Measurements from ENCODE around the gene PSD4. TPM values are rescaled to one million over a fixed set of nuclear protein-coding genes. Genes with fewer than 3 reads are reported as not detected.

The PSD4 gene
- total and polyA plus RNA-seq, 4 experiments from 2014 or later, result 11.9 to 101 (median 66.4) TPM

DNA sequence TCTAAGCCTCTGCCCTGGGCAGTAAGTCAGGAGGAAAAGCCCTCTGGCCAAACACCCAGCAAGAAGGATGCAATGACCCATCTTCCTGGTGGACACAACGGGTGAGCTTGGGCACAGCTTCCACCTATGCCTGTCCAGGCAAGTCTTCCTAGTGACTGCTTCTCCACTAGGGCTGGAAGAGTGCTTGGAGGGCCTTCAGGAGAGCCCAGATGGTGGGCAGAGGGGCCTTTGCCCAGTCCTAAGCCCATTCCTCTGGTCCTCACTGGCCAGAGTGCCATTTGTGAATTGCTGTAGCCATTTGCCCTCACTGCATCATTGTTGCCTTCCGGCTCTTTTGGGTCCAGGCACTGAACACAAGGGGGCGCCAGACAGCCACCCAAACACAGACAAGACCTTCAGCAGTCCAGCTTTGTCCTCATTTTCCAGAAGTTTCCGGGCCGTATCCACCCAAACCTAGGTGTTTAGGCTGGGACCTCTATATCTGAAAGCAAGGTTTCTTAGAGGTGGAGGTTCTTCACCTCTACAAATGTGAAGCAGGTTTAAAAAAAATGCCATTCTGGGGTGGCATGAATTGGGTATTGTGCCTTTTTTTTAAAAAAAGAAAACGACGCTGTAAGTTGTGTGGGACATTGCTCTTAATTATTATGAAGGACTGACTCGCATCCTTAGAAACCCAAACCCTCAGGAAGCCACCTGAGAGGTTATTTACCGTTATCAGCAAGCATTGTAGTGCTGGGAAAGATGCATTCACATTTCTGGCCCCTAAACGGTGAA is 75.4 kb downstream of the PSD4 start:
- no peaks in the 10 kb centered on the region for H3K36me3 Mint-ChIP-seq
- Histone ChIP-seq H3K36me3 (ENCODE audit: insufficient read depth, low read length) (no peaks in the 10 kb centered on the region), H3K4me3 (ENCODE audit: low read length in 2 of 2) (no peak overlapping the region), H3K27me3 (ENCODE audit: insufficient read depth, low read length) (no peaks in the 10 kb centered on the region), H3K9me3 (ENCODE audit: control insufficient read depth in 1 of 2, low read length in 2 of 2) (no peaks in the 10 kb centered on the region), H3K27ac (ENCODE audit: low read depth, low read length) (peak overlapping the region; percentile 6), H3K4me1 (ENCODE audit: insufficient read depth, low read length) (peaks cover 53% of the 10 kb centered on the region)
- ChIA-PET POLR2A (ENCODE audit: partially characterized antibody) (interaction anchor here (1.0 to 1.8 kb wide), 2 partner anchors 8 to 14 kb away, joined by 3 to 5 read pairs; no protein-coding TSS in a partner anchor), CTCF (ENCODE audit: partially characterized antibody) (interaction anchor here (0.5 to 8.0 kb wide), 32 partner anchors 7 to 364 kb away, joined by 3 to 90 read pairs (median 4); partner anchors contain the start of gene PSD4)
- no peaks in the 10 kb centered on the region for H3K9me3 Mint-ChIP-seq
- H3K27ac Mint-ChIP-seq, result peak overlapping the region in 5 of 7 donors; percentile 62 to 80 (median 70)
- intact Hi-C loops (cut with micrococcal nuclease), result loop anchor here (1.0 kb wide), 3 partner anchors 45 to 121 kb away; no protein-coding TSS in a partner anchor
- peak overlapping the region in 2 of 8 donors; percentile 43 to 45 for H3K4me3 Mint-ChIP-seq
- H3K27me3 Mint-ChIP-seq, result no peaks in the 10 kb centered on the region
- H3K4me1 Mint-ChIP-seq, result peaks cover 42 to 57% (median 49%) of the 10 kb centered on the region in 4 donors
- DNase-seq, result peak; percentile 72 to 79 (median 74)

- H3K27me3 Mint-ChIP-seq, result no peaks in the 10 kb centered on the region
- H3K27me3 ChIP-seq (ENCODE audit: insufficient read depth, low read length), result no peaks in the 10 kb centered on the region
- peaks cover 57 to 76% (median 67%) of the 10 kb centered on the region in 4 donors for H3K4me1 Mint-ChIP-seq
- no peaks in the 10 kb centered on the region for H3K36me3 ChIP-seq (ENCODE audit: insufficient read depth, low read length)
- ChIA-PET CTCF (ENCODE audit: partially characterized antibody) (interaction anchor here (0.8 to 8.0 kb wide), 11 partner anchors 9 to 139 kb away, joined by 3 to 90 read pairs (median 5); no protein-coding TSS in a partner anchor), POLR2A (ENCODE audit: partially characterized antibody) (interaction anchor here (0.8 to 1.6 kb wide), 3 partner anchors 16 to 77 kb away, joined by 3 to 10 read pairs (median 6); partner anchors contain the start of gene PSD4)
- intact Hi-C loops (cut with micrococcal nuclease), result loop anchor here (5.0 kb wide), 1 partner anchor 141 kb away; no protein-coding TSS in a partner anchor
- peak overlapping the region in 7 of 8 donors; percentile 52 to 76 (median 66) for H3K4me3 Mint-ChIP-seq
- H3K9me3 Mint-ChIP-seq, result no peaks in the 10 kb centered on the region
- H3K4me1 ChIP-seq (ENCODE audit: insufficient read depth, low read length), result peaks cover 70% of the 10 kb centered on the region
- DNase-seq, result peak; percentile 20 to 53 (median 25)
- H3K27ac Mint-ChIP-seq, result peak overlapping the region; percentile 74 to 96 (median 89)
- peaks cover 2 to 6% of the 10 kb centered on the region in 2 donors for H3K36me3 Mint-ChIP-seq
- H3K9me3 ChIP-seq (ENCODE audit: control insufficient read depth in 1 of 2, low read length in 2 of 2), result no peaks in the 10 kb centered on the region
- no peak overlapping the region for H3K4me3 ChIP-seq (ENCODE audit: low read length in 2 of 2)
- H3K27ac ChIP-seq (ENCODE audit: low read depth, low read length), result peak overlapping the region; percentile 33
Measured at GRCh38 chr2:113251118-113251517, 77.3 kb downstream of the PSD4 start.

DNA sequence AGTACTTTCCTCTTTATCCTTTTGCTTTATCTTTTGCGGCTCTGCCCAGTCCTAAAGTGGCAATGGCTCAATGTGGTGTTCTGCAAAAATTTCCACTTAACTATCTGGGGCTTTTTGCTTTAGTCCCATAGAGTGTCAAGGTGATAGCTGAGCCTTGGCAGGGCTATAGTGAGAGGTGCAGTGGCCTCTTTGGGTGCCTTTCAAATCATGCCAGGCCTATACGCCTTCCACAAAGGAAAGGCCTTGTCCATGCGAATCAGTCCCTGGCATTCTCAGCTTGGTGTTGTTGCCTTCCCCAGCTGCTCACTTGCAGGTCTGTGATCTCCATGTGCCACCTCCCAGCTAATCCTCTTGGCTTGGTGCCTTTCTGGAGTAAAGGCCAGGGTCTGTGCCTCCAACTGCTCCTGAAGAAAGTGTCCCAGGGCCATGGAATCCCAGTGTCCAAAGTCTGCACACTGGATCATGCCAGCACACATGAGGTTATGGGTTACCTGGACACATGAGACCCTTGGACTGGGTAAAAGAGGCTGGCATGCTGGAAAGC is 78.3 kb downstream of the PSD4 start:
- Mint-ChIP-seq H3K36me3 (peaks cover 3 to 6% of the 10 kb centered on the region in 2 donors), H3K27ac (peak overlapping the region in 6 of 7 donors; percentile 74 to 96 (median 92)), H3K4me3 (peak overlapping the region in 6 of 8 donors; percentile 13 to 71 (median 65)), H3K27me3 (no peaks in the 10 kb centered on the region), H3K9me3 (no peaks in the 10 kb centered on the region), H3K4me1 (peaks cover 57 to 85% (median 71%) of the 10 kb centered on the region in 4 donors)
- H3K4me3 ChIP-seq (ENCODE audit: low read length in 2 of 2), result peak overlapping the region in 1 of 2 donors; percentile 12
- DNase-seq, result no peak
- intact Hi-C loops (cut with micrococcal nuclease), result loop anchor here (5.0 kb wide), 1 partner anchor 140 kb away; no protein-coding TSS in a partner anchor
- H3K9me3 ChIP-seq (ENCODE audit: control insufficient read depth in 1 of 2, low read length in 2 of 2), result no peaks in the 10 kb centered on the region
- no peaks in the 10 kb centered on the region for H3K36me3 ChIP-seq (ENCODE audit: insufficient read depth, low read length)
- no peaks in the 10 kb centered on the region for H3K27me3 ChIP-seq (ENCODE audit: insufficient read depth, low read length)
- H3K27ac ChIP-seq (ENCODE audit: low read depth, low read length), result peak overlapping the region; percentile 33
- peaks cover 71% of the 10 kb centered on the region for H3K4me1 ChIP-seq (ENCODE audit: insufficient read depth, low read length)
- POLR2A ChIA-PET (ENCODE audit: partially characterized antibody), result interaction anchor here (1.1 to 1.6 kb wide), 2 partner anchors 17 to 78 kb away, joined by 6 to 10 read pairs; partner anchors contain the start of gene PSD4
- CTCF ChIA-PET (ENCODE audit: partially characterized antibody), result interaction anchor here (1.1 to 8.0 kb wide), 9 partner anchors 8 to 138 kb away, joined by 3 to 90 read pairs (median 9); no protein-coding TSS in a partner anchor

DNA sequence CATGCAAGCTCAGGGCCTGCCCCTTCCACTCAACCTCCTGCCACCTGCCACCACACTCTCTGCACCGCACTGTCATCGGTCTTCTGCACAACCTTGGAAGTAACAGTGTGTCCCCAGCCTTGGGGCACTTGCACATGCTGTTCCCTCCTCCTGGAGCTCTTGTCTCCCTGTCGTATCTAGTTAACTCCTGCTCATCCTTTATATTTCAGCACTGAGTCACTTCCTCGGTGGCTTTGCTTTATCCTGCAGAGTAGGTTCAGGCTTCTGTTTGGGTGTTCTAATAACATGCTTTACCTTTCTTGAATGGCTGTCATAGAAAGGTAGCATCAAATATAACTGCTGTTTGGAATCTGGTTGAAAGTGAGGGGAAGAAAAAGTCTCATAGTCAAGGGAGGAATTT is 79.7 kb downstream of the PSD4 start:
- Mint-ChIP-seq H3K4me1 (peaks cover 61 to 87% (median 77%) of the 10 kb centered on the region in 4 donors), H3K9me3 (no peaks in the 10 kb centered on the region), H3K36me3 (peaks cover 6% of the 10 kb centered on the region in 2 donors), H3K4me3 (peak overlapping the region in 6 of 8 donors; percentile 5 to 71 (median 61)), H3K27ac (peak overlapping the region; percentile 74 to 94 (median 88)), H3K27me3 (no peaks in the 10 kb centered on the region)
- no peaks in the 10 kb centered on the region for H3K27me3 ChIP-seq (ENCODE audit: insufficient read depth, low read length)
- POLR2A ChIA-PET (ENCODE audit: partially characterized antibody), result interaction anchor here (1.6 kb wide), 1 partner anchor 49 kb away, joined by 3 read pairs; no protein-coding TSS in a partner anchor
- no peak overlapping the region for H3K27ac ChIP-seq (ENCODE audit: low read depth, low read length)
- H3K4me3 ChIP-seq (ENCODE audit: low read length in 2 of 2), result no peak overlapping the region
- intact Hi-C loops (cut with micrococcal nuclease), result loop anchor here (5.0 kb wide), 1 partner anchor 139 kb away; no protein-coding TSS in a partner anchor
- H3K4me1 ChIP-seq (ENCODE audit: insufficient read depth, low read length), result peaks cover 77% of the 10 kb centered on the region
- CTCF ChIA-PET (ENCODE audit: partially characterized antibody), result interaction anchor here (1.3 to 6.0 kb wide), 6 partner anchors 20 to 136 kb away, joined by 3 to 34 read pairs (median 17); no protein-coding TSS in a partner anchor
- no peak for DNase-seq
- no peaks in the 10 kb centered on the region for H3K36me3 ChIP-seq (ENCODE audit: insufficient read depth, low read length)
- no peaks in the 10 kb centered on the region for H3K9me3 ChIP-seq (ENCODE audit: control insufficient read depth in 1 of 2, low read length in 2 of 2)

GRCh38 chr2:113255140-113256070 is 81.6 kb downstream of the PSD4 start:
- Mint-ChIP-seq H3K27me3 (no peaks in the 10 kb centered on the region), H3K27ac (peak overlapping the region in 6 of 7 donors; percentile 57 to 81 (median 64)), H3K4me3 (peak overlapping the region in 3 of 8 donors; percentile 17 to 55 (median 17)), H3K36me3 (peaks cover 6% of the 10 kb centered on the region in 2 donors), H3K4me1 (peaks cover 54 to 76% (median 64%) of the 10 kb centered on the region in 4 donors), H3K9me3 (no peaks in the 10 kb centered on the region)
- no peak overlapping the region for H3K4me3 ChIP-seq (ENCODE audit: low read length in 2 of 2)
- DNase-seq, result no peak
- no peak overlapping the region for H3K27ac ChIP-seq (ENCODE audit: low read depth, low read length)
- no peaks in the 10 kb centered on the region for H3K9me3 ChIP-seq (ENCODE audit: control insufficient read depth in 1 of 2, low read length in 2 of 2)
- H3K27me3 ChIP-seq (ENCODE audit: insufficient read depth, low read length), result no peaks in the 10 kb centered on the region
- CTCF ChIA-PET (ENCODE audit: partially characterized antibody), result interaction anchor here (0.7 to 3.9 kb wide), 10 partner anchors 9 to 135 kb away, joined by 3 to 22 read pairs (median 6); no protein-coding TSS in a partner anchor
- intact Hi-C loops (cut with micrococcal nuclease), result no loop called here
- no peaks in the 10 kb centered on the region for H3K36me3 ChIP-seq (ENCODE audit: insufficient read depth, low read length)
- POLR2A ChIA-PET (ENCODE audit: partially characterized antibody), result interaction anchor here (0.9 to 1.3 kb wide), 2 partner anchors 17 to 80 kb away, joined by 4 to 5 read pairs; no protein-coding TSS in a partner anchor
- peaks cover 61% of the 10 kb centered on the region for H3K4me1 ChIP-seq (ENCODE audit: insufficient read depth, low read length)

Data from CD4-positive, alpha-beta memory T cell (primary cell).